Measurements from ENCODE around the gene EIF4EBP3.
A peak's percentile ranks its signal among the peaks of the same experiment; 100 is the strongest.

The EIF4EBP3 gene

DNA sequence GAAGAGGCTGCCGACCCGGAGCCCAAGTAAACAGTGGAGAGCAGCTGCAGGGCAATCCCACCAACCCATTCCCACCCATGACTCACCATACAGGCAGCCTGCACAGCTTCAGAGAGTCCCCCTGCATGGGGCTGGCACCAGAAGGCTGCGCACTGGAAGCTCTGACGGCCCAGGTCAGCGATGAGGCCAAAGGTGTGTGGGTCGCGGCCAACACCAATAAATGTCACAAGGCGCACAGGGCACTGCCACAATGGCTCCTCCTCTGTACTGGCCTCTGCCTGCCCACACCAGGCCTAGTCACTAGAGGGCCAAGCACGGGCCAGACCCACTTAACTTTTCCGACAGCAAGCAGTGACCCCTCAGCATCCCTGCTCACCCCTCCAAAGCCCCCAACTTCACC is 12.8 kb downstream of the EIF4EBP3 start:
- Histone ChIP-seq H3K9ac (ENCODE audit: low read length) (no peak overlapping the region), H3K4me3 (ENCODE audit: low read length) (no peak overlapping the region), H3K36me3 (ENCODE audit: control insufficient read depth, insufficient read depth, low read length) (peaks cover 6% of the 10 kb centered on the region), H3K27ac (ENCODE audit: low read depth, low read length) (no peak overlapping the region), H3K4me1 (ENCODE audit: control insufficient read depth, insufficient read depth, low read length) (peaks cover 21% of the 10 kb centered on the region), H3K27me3 (ENCODE audit: control insufficient read depth, insufficient read depth, low read length) (no peaks in the 10 kb centered on the region)

- Histone ChIP-seq H3K9ac (ENCODE audit: low read length) (no peak overlapping the region), H3K27me3 (ENCODE audit: control insufficient read depth, insufficient read depth, low read length) (no peaks in the 10 kb centered on the region), H3K27ac (ENCODE audit: low read depth, low read length) (no peak overlapping the region), H3K36me3 (ENCODE audit: control insufficient read depth, insufficient read depth, low read length) (peaks cover 10% of the 10 kb centered on the region), H3K4me3 (ENCODE audit: low read length) (no peak overlapping the region), H3K4me1 (ENCODE audit: control insufficient read depth, insufficient read depth, low read length) (peaks cover 24% of the 10 kb centered on the region)
Measured at GRCh38 chr5:140561753-140562523, 14.5 kb downstream of the EIF4EBP3 start.

DNA sequence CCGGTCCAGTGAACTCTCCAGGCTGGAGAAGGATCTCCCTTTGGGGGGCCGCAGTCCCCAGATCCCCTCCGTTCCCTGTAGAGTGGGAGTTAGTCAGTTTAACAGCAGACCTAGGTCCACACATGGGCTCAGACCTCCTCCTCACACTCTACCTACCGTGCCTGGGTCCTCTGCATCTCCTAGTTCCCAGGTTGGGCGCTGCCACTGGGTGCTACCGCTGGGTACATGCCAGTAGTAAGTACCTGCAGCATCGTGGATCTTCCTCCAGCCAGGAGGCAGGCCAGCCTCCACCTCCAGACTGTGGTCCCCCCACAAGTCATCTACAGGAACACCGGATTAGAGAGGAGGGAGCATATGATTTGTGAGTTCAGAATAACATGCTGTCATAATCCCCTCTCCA is 16.1 kb downstream of the EIF4EBP3 start:
- H3K9ac ChIP-seq (ENCODE audit: low read length), result peak overlapping the region; percentile 75
- H3K27ac ChIP-seq (ENCODE audit: low read depth, low read length), result peak overlapping the region; percentile 93
- peak overlapping the region; percentile 83 for H3K4me3 ChIP-seq (ENCODE audit: low read length)
- H3K27me3 ChIP-seq (ENCODE audit: control insufficient read depth, insufficient read depth, low read length), result no peaks in the 10 kb centered on the region
- H3K36me3 ChIP-seq (ENCODE audit: control insufficient read depth, insufficient read depth, low read length), result peaks cover 13% of the 10 kb centered on the region
- H3K4me1 ChIP-seq (ENCODE audit: control insufficient read depth, insufficient read depth, low read length), result peaks cover 19% of the 10 kb centered on the region

DNA sequence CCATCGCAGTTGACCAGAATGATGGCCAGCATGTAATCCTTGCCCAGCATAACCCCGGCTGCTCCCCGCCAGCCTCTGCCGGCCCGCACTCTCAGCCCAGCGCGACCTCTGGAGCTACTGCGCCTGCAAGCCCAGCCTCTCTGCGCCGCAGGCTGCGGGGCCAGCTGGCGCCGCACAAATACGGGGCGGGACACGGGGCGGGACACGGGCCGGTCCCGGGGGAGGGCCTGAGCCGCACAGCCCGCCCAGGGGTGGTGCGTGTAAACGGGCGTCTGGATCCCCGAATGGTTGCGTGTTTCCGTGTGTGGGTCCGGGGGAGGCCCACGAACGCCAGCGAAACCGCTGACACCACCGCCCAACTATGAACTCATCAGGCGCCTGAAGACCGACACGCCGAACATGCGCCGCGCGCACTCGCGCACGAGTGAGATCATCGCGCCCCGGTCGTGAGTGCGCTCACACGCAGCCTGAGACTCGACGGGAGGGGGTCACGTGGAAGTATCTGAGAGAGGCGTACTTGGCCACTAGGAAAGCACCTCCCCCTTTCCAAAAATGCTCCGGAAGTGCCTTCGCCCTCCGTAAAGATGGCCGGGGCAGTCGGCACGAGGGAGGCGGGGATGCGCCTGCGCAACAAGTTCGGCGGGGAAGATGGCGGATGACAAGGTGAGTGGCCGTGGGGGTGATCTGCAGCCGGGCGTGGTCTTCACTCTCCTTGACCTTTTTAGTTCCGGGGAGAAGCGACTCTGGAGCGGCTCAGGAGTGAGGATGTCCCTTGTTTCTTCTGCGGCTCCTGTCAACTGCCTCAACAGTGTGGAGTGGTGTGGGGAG is 16.9 kb downstream of the EIF4EBP3 start, which contains the start of the genes APBB3 and SLC35A4:
Gene APBB3, minus strand, starts transcription at position 403 of the 828 bp plus-strand sequence. Its CDS starts 353 bp downstream, at position 50.
Gene SLC35A4, plus strand, starts transcription at position 633 of the 828 bp plus-strand sequence. CDS start 2,342 bp downstream, outside the sequence.
- H3K27me3 ChIP-seq (ENCODE audit: control insufficient read depth, insufficient read depth, low read length), result no peaks in the 10 kb centered on the region
- peaks cover 19% of the 10 kb centered on the region for H3K4me1 ChIP-seq (ENCODE audit: control insufficient read depth, insufficient read depth, low read length)
- peak within 1 kb of the TSS; percentile 79 for H3K9ac ChIP-seq (ENCODE audit: low read length)
- H3K27ac ChIP-seq (ENCODE audit: low read depth, low read length), result peak within 1 kb of the TSS; percentile 93
- peak within 1 kb of the TSS; percentile 83 for H3K4me3 ChIP-seq (ENCODE audit: low read length)
- peaks cover 9% of the 10 kb centered on the region for H3K36me3 ChIP-seq (ENCODE audit: control insufficient read depth, insufficient read depth, low read length)

DNA sequence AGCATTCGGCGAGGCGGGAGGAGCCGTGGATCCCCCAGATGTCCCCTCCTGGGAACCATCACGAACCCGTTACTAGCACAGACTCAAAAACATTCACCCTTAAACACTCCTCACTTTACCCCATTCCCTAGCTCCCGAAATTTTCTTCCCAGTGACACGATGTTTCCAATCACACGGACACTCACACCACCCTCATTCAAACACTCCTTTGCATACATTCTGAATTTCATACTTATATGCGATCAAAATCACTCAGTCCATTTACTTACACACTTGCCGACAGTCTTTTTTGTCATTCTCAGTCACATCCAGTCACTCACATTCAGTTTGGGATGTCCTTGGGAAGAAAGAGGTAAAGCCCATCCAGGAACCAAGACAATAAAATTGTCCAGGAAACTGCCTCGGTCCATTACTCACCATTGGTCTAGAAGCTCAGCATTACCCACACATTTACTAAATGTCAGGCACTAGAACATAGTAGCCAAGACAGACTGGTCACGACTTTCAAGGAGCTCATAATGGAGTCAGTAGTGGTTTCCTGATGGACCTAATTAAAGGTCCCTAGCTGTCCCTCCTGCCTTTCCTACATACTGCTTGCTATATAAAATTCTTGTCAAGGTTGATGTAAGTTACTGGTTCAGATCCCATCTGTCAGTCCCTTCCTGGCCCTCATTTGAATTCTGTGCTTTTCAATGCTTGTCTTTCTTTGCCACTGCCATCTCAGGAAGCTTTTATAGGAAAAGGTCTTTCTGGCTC is 17.7 kb downstream of the EIF4EBP3 start:
- Histone ChIP-seq H3K4me3 (ENCODE audit: low read length) (peak overlapping the region; percentile 83), H3K4me1 (ENCODE audit: control insufficient read depth, insufficient read depth, low read length) (peaks cover 19% of the 10 kb centered on the region), H3K9ac (ENCODE audit: low read length) (peak overlapping the region; percentile 79), H3K36me3 (ENCODE audit: control insufficient read depth, insufficient read depth, low read length) (peaks cover 9% of the 10 kb centered on the region), H3K27ac (ENCODE audit: low read depth, low read length) (peak overlapping the region; percentile 93), H3K27me3 (ENCODE audit: control insufficient read depth, insufficient read depth, low read length) (no peaks in the 10 kb centered on the region)

GRCh38 chr5:140565780-140566095 is 18.3 kb downstream of the EIF4EBP3 start:
- H3K4me3 ChIP-seq (ENCODE audit: low read length), result peak overlapping the region; percentile 83
- no peaks in the 10 kb centered on the region for H3K27me3 ChIP-seq (ENCODE audit: control insufficient read depth, insufficient read depth, low read length)
- H3K36me3 ChIP-seq (ENCODE audit: control insufficient read depth, insufficient read depth, low read length), result peaks cover 9% of the 10 kb centered on the region
- no peak overlapping the region for H3K27ac ChIP-seq (ENCODE audit: low read depth, low read length)
- H3K9ac ChIP-seq (ENCODE audit: low read length), result no peak overlapping the region
- peaks cover 19% of the 10 kb centered on the region for H3K4me1 ChIP-seq (ENCODE audit: control insufficient read depth, insufficient read depth, low read length)

- Histone ChIP-seq H3K4me1 (ENCODE audit: control insufficient read depth, insufficient read depth, low read length) (peaks cover 19% of the 10 kb centered on the region), H3K27ac (ENCODE audit: low read depth, low read length) (no peak overlapping the region), H3K4me3 (ENCODE audit: low read length) (no peak overlapping the region), H3K27me3 (ENCODE audit: control insufficient read depth, insufficient read depth, low read length) (no peaks in the 10 kb centered on the region), H3K36me3 (ENCODE audit: control insufficient read depth, insufficient read depth, low read length) (peaks cover 7% of the 10 kb centered on the region), H3K9ac (ENCODE audit: low read length) (no peak overlapping the region)
Measured at GRCh38 chr5:140566665-140567064, 19.2 kb downstream of the EIF4EBP3 start.

GRCh38 chr5:140567136-140567818 is 19.8 kb downstream of the EIF4EBP3 start:
- Histone ChIP-seq H3K4me3 (ENCODE audit: low read length) (no peak overlapping the region), H3K4me1 (ENCODE audit: control insufficient read depth, insufficient read depth, low read length) (peaks cover 19% of the 10 kb centered on the region), H3K27me3 (ENCODE audit: control insufficient read depth, insufficient read depth, low read length) (no peaks in the 10 kb centered on the region), H3K9ac (ENCODE audit: low read length) (no peak overlapping the region), H3K27ac (ENCODE audit: low read depth, low read length) (no peak overlapping the region), H3K36me3 (ENCODE audit: control insufficient read depth, insufficient read depth, low read length) (peaks cover 7% of the 10 kb centered on the region)

- no peaks in the 10 kb centered on the region for H3K27me3 ChIP-seq (ENCODE audit: control insufficient read depth, insufficient read depth, low read length)
- peaks cover 19% of the 10 kb centered on the region for H3K4me1 ChIP-seq (ENCODE audit: control insufficient read depth, insufficient read depth, low read length)
- no peak overlapping the region for H3K9ac ChIP-seq (ENCODE audit: low read length)
- peaks cover 7% of the 10 kb centered on the region for H3K36me3 ChIP-seq (ENCODE audit: control insufficient read depth, insufficient read depth, low read length)
- no peak overlapping the region for H3K27ac ChIP-seq (ENCODE audit: low read depth, low read length)
- H3K4me3 ChIP-seq (ENCODE audit: low read length), result no peak overlapping the region
Measured at GRCh38 chr5:140567871-140568270, 20.4 kb downstream of the EIF4EBP3 start.

GRCh38 chr5:140568443-140569063 is 21.1 kb downstream of the EIF4EBP3 start:
- H3K27me3 ChIP-seq (ENCODE audit: control insufficient read depth, insufficient read depth, low read length), result no peaks in the 10 kb centered on the region
- H3K4me3 ChIP-seq (ENCODE audit: low read length), result no peak overlapping the region
- peaks cover 7% of the 10 kb centered on the region for H3K36me3 ChIP-seq (ENCODE audit: control insufficient read depth, insufficient read depth, low read length)
- no peak overlapping the region for H3K27ac ChIP-seq (ENCODE audit: low read depth, low read length)
- no peak overlapping the region for H3K9ac ChIP-seq (ENCODE audit: low read length)
- H3K4me1 ChIP-seq (ENCODE audit: control insufficient read depth, insufficient read depth, low read length), result peaks cover 14% of the 10 kb centered on the region

DNA sequence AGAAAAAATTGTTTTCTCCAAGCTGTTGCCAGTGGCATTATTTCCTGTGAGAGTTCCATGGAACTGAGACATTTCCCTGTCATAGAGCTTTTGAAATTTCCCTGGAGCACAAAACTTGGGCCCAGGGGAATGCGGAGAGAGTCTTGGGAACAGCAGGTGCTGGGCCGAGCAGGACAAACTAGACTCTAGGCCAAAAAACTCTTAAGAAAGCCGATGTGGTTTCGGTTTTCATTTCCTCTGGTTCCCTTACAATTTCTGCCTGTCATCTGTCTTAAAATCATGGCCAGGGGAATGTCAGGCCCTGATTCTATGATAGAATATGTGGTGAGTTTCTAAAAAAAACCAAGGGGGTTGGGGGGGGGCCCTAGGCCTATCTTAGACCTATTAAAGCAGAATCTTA is 21.7 kb downstream of the EIF4EBP3 start:
- Histone ChIP-seq H3K9ac (ENCODE audit: low read length) (no peak overlapping the region), H3K4me3 (ENCODE audit: low read length) (no peak overlapping the region), H3K27ac (ENCODE audit: low read depth, low read length) (no peak overlapping the region), H3K27me3 (ENCODE audit: control insufficient read depth, insufficient read depth, low read length) (no peaks in the 10 kb centered on the region), H3K4me1 (ENCODE audit: control insufficient read depth, insufficient read depth, low read length) (peaks cover 12% of the 10 kb centered on the region), H3K36me3 (ENCODE audit: control insufficient read depth, insufficient read depth, low read length) (peaks cover 7% of the 10 kb centered on the region)

Data from rectal smooth muscle tissue (tissue), 1 donor.